AG04449 (cell line): Measurements from ENCODE around the gene CAPN2.

Experiments
- CTCF ChIA-PET: fragments of 350-600 bp; formaldehyde crosslinking; extraction: SDS; loops from one replicate; lab custom pipeline; 2021; ENCODE audit warnings: antibody characterized with exemption; lab: Yijun Ruan, JAX
- POLR2A ChIA-PET: fragments of 400-600, 350-600 bp; formaldehyde crosslinking; extraction: SDS; loops from one replicate; lab custom pipeline; 2020; ENCODE audit warnings: antibody characterized with exemption, inconsistent platforms; lab: Yijun Ruan, JAX
- DNase-seq: peaks from one replicate; pipeline ENCODE4 v3.0.0-alpha.2; 2010; ENCODE audit warnings: low read depth, low spot score
- H3K4me3 ChIP-seq: 2 replicates; pipeline ENCODE4 v1.5.1; 2011; ENCODE audit warnings: low read depth, mild to moderate bottlenecking, control low read depth, low read length
- TF ChIP-seq, protein P1 (sequence below): IDR thresholded peaks from one replicate; pipeline ENCODE4 v1.5.1; 2011; ENCODE audit warnings: mild to moderate bottlenecking, moderate library complexity, low read length, control low read depth, inconsistent platforms; ENCODE audit not compliant: insufficient read depth; ENCODE audit errors: missing control alignments

Gene CAPN2

DNA sequence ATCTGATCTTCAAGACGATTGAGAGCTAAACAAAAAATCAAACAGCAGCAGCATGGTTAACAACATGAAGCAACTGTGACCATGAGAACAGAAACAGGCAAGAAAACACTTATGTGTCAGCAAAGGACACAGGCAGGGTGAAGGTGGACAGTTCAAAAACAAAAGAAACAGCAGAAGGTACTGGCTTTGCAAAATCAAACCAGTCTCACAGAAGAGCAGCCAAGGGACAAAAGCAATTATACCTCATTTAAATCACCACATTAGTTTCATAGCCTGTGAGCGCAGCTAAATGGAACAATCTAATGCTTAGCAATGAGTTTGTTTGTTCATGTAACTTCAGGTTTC, 59.1 kb downstream of the CAPN2 start:
- CTCF ChIA-PET: interaction anchor here (0.6 to 3.6 kb wide), 11 partner anchors 9 to 73 kb away, joined by 3 to 21 read pairs (median 4); no protein-coding TSS in a partner anchor
- TF ChIP-seq, protein P1, sequence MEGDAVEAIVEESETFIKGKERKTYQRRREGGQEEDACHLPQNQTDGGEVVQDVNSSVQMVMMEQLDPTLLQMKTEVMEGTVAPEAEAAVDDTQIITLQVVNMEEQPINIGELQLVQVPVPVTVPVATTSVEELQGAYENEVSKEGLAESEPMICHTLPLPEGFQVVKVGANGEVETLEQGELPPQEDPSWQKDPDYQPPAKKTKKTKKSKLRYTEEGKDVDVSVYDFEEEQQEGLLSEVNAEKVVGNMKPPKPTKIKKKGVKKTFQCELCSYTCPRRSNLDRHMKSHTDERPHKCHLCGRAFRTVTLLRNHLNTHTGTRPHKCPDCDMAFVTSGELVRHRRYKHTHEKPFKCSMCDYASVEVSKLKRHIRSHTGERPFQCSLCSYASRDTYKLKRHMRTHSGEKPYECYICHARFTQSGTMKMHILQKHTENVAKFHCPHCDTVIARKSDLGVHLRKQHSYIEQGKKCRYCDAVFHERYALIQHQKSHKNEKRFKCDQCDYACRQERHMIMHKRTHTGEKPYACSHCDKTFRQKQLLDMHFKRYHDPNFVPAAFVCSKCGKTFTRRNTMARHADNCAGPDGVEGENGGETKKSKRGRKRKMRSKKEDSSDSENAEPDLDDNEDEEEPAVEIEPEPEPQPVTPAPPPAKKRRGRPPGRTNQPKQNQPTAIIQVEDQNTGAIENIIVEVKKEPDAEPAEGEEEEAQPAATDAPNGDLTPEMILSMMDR: no peak
- no peak overlapping the region for H3K4me3 ChIP-seq
- no peak for DNase-seq
- POLR2A ChIA-PET: interaction anchor here (1.2 kb wide), 2 partner anchors 55 to 70 kb away, joined by 4 to 9 read pairs; no protein-coding TSS in a partner anchor

DNA sequence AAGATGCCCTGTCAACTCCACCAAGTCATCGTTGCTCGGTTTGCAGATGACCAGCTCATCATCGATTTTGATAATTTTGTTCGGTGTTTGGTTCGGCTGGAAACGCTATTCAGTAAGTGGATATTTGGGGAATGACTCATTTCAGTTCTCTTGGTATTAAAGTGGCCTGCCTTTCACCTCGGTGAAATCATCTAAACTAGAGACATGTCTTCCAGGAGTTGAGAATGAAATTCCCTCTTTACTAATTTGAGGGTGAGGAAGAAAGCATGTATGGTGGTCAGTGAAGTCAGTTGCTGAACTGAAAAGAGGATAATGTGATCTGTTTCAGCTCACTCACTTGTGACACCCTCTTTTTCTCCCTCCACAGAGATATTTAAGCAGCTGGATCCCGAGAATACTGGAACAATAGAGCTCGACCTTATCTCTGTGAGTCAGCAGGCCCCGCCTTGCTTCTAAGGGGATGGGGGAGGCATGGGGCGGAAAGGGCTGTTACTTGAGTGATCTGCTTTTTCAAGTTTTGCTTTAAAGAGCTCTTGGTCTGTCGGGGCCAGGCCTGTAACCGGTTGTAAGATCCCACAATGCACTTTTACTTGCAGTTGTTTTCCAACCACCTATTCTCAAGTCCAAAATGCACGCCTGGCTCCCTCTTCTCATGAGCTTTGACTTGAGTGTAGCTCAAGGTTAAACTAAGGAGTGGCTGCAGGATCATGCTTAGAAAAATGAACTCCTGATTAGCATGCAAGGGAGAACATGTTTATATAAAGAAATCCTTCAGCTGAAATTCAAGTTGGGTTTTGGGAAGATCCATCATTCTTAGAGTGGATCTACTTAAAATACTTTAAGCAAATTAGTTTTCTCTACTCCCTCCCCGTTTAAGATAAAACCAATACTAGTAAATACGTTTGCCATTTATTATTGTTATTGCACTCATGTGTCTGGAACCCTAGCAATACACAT, 59.8 kb downstream of the CAPN2 start:
- no peak overlapping the region for H3K4me3 ChIP-seq
- ChIA-PET CTCF (interaction anchor here (0.6 to 3.6 kb wide), 12 partner anchors 9 to 74 kb away, joined by 3 to 21 read pairs (median 4); no protein-coding TSS in a partner anchor), POLR2A (interaction anchor here (1.2 kb wide), 2 partner anchors 56 to 71 kb away, joined by 4 to 9 read pairs; no protein-coding TSS in a partner anchor)
- peak; percentile 50 for DNase-seq
- TF ChIP-seq, protein P1: no peak

DNA sequence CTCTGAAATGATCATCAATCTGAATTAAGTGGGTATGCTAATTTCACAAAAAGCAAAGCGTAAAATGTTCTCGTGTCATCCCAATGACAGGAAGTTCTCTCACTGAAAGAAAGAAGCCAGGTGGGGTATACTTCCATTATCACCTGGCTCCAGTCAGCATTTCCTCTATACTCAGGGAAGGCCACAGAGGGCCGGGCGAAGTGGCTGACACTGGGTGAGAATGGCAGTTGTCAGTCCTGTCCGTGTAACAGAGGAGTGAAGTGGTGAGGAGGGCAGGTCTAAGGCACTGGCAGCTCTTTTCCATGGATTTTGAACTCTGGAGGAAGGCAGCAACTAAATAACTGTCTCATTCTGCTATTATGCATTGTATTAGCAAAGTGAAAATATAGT, 60.4 kb downstream of the CAPN2 start:
- DNase-seq: no peak
- ChIA-PET CTCF (interaction anchor here (0.9 to 3.6 kb wide), 6 partner anchors 8 to 74 kb away, joined by 3 to 21 read pairs (median 9); no protein-coding TSS in a partner anchor), POLR2A (interaction anchor here (1.2 kb wide), 1 partner anchor 72 kb away, joined by 9 read pairs; no protein-coding TSS in a partner anchor)
- no peak overlapping the region for H3K4me3 ChIP-seq
- TF ChIP-seq, protein P1: no peak

DNA sequence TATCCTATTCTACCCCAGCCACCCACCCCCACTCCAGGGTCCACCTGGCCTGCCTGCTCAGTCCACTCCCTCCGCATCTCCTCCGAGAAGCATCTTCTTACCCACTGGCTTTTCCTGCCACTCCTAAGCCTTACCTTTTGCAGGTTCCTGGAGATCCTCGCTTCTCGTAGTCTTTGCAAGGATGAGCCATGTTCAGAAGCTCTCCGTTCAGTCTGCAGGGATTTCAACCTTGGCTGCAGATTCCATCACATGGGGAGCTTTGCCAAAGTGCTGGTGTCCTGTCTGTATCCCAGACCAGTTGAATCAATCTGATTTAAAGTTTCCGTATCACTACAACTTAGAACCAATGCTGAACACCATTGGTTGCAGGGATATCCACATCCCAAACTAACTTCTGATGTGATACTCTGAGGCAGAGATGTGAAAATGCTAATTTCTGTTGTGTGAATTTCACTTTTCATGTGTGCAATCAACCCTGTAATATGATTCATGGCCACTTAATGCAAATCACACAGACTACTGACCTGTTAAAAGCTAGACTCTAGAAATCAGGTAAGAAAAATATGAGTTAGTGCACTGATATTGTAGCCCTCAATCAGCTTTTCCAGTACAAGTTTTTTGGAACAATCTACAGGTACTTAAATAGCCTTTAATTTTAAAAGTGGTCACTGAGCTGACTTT, 61.9 kb downstream of the CAPN2 start:
- DNase-seq: no peak
- ChIA-PET POLR2A (interaction anchor here (0.7 to 1.5 kb wide), 4 partner anchors 9 to 67 kb away, joined by 3 to 5 read pairs (median 4); no protein-coding TSS in a partner anchor), CTCF (interaction anchor here (0.9 to 2.4 kb wide), 3 partner anchors 76 to 277 kb away, joined by 3 to 7 read pairs (median 5); no protein-coding TSS in a partner anchor)
- TF ChIP-seq, protein P1: no peak
- no peak overlapping the region for H3K4me3 ChIP-seq

DNA sequence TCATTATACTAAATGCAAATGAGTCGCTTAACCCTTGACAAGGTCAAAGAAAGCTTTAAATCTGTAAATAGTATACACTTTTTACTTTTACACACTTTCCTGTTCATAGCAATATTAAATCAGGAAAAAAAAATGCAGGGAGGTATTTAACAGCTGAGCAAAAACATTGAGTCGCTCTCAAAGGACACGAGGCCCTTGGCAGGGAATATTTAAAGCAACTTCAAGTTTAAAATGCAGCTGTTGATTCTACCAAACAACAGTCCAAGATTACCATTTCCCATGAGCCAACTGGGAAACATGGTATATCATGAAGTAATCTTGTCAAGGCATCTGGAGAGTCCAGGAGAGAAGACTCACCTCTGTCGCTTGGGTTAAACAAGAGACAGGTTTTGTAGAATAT, 62.7 kb downstream of the CAPN2 start:
- H3K4me3 ChIP-seq: no peak overlapping the region
- TF ChIP-seq, protein P1: no peak
- DNase-seq: peak; percentile 33
- POLR2A ChIA-PET: interaction anchor here (0.7 to 1.5 kb wide), 5 partner anchors 9 to 73 kb away, joined by 3 to 5 read pairs (median 5); no protein-coding TSS in a partner anchor
- CTCF ChIA-PET: interaction anchor here (0.9 to 2.4 kb wide), 4 partner anchors 77 to 276 kb away, joined by 3 to 7 read pairs (median 4); no protein-coding TSS in a partner anchor
